ENCODE data around the gene TNS3.

TNS3 gene

DNA sequence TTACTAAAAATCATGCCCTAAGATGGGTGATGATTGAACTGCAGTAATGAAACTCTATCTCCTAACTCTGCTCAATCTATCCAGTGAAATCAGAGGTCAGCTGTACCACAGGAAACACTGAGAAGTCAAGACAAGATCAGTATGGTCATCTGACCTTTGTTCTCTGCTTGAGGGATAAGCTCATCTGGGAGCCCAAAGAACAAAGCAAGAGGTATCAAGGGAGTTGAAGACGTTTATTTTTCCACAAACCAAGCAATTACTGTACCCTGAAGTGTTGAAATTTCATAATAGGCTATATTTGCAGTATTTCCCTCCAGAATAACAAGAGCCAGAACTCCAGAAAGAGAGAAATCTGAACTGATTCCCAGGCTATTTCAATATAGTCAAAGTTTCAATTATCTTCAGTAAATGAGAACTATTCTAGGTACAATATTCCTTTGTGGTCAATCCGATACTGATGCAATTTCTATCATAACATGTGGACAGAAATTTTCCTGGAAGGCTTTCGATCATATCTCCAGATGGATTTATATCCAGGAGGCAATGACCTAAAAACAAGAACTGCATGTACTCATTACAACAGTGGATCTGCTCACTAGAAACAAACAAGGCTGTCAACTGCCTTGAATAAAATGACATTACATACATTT lies 345.3 kb downstream of the TNS3 start:
- DNase-seq (ENCODE audit: low spot score) = no peak

DNA sequence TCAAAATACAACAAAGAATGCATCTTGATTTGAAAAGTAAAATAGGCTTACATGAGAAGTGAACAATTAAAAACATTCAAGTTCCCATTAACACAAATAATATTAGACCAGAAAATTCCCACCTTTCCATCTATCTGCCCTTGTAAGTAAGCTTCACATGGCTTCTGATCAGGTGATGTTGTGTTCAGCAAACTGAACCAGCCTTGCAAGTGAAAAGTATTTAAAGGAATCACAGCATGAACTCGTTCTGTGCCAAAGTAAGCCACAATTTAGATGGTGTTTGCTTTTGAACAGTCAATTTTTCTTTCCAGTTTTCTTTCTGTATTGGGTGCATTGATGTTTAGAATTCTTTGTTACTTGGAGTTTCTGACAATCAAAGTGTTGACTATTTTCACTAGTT lies 347.9 kb downstream of the TNS3 start:
- no peak for DNase-seq (ENCODE audit: low spot score)

DNA sequence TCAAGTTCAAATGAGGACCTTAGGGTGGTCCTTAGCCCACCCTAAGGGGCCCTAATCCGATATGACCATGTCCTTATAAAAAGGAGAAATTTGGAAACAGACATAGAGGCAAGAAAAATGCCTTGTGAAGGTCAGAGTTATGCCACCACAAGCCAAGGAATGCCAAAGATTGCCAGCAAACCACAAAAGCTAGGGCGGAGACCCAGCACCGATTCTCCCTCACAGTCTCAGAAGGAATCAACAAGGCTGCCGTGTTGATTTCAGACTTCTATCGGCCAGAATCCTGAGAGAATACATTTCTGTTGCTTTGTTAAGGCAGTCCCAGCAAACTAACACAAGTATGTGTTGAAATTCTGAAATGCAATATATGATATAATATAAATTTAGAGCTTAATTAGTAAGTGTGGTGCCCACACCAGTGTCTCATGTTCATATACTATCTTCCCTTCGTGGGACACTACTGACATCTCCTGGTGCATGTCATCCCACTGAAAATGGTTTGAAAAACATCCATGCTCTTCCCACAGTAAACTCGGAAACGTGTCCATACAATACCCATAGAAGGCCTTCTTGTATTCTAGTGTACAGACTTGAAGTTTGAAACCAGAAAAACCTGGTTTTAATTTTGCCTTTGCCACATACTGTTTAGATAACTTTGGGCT lies 349.0 kb downstream of the TNS3 start:
- DNase-seq (ENCODE audit: low spot score) = no peak

DNA sequence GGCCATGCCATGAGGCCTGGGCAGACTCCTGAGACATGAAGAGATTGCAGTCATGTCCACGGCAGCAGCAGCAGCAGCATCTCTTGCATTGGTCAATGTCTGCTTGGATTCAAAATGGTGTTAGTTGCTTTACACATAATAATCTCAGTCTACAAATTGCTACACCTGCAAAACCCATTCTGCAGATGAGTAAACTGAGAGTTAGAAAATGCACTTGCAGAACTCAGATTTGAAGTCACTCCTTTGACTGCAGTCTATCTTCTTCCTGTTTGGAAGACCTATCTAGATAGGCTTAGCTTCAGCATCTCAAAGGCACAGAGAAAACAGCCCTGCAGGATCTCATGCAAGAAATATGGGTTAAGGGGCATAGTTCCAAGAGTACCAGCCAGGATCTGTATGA lies 350.3 kb downstream of the TNS3 start:
- DNase-seq (ENCODE audit: low spot score) = no peak

DNA sequence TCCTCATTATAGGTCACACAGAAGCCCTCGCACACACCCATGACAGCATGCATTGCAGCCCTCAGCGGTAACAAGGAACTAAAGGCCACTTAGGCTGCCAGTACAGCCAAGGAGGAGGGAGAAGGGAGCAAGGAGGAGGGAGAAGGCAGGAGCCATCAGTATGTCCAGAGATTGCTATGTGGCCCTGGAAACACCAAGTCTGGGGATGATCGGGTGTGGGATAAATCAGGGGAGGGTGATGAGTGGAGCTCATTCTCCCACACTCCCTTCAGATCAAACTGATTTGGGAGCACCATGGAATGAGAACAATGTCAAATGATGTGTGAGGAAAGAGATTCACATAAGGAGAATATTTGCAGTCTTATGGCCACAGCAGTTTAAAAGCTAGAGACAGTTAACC lies 350.9 kb downstream of the TNS3 start:
- no peak for DNase-seq (ENCODE audit: low spot score)

DNA sequence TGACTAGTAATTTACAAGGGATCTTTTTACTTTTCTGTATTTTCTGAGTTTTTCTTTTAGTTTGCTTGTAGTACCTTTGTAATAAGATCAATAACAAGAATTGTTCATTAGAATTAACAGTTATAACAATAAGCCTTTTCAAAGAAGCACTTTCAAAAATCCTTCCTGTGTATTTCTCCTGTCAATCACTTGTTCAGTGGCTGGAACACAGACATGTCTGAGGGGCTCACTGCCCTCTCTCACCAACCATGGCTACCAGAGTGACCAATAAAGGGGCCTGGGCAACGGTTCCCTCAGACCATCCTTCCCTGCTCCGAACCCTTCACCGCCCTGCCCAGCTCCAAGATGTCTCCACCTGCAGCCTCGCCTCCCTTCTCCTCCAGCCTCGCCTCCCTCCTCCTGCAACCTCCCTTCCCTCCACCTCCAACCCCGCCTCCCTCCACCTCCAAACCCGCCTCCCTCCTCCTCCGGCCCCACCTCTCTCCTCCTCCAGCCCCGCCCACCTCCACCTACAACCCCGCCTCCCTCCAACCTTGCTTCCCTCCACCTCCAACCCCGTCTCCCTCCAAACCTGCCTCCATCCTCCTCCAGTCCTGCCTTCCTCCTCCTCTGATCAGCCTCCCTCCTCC lies 353.4 kb downstream of the TNS3 start:
- DNase-seq (ENCODE audit: low spot score) = no peak

DNA sequence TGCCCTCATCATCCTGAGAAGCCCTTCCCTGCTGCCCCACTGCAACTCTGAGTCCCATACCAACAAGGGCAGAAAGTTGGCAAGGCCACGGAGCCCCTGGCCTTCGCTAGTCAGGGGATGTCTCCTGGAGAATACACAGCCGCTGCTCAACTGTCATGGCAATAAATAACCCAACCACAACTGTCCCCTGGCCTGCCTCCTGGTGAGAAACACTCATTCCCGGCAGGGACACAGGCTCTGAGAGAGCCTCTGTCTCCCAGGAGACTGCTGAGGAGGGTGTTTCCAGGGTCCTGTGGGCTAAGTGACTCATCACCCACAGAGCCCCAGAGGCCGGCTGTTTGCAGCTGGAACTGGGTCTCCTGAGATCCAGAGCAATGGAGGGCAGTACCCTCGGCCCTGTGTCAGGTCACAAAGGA lies 354.1 kb downstream of the TNS3 start:
- DNase-seq (ENCODE audit: low spot score) = peak; percentile 21

DNA sequence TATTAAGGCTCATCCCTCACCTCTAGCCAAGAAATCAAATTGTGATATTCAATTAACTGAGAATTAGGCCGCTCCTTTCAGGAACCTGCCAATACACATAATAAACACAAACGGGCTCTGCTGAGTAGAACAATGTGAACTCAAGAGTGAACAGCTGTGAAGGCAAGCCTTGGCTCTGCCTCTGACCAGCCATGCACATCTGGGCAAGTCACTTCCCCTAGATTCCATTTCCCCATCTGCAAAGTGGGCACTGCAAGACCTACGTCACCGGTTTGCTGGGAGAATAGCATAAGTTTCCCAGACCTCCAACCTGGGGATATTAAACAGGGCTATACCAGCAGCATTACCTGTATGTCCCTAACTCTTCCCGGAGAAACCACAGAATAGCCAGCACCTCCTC lies 355.2 kb downstream of the TNS3 start:
- DNase-seq (ENCODE audit: low spot score) = no peak

DNA sequence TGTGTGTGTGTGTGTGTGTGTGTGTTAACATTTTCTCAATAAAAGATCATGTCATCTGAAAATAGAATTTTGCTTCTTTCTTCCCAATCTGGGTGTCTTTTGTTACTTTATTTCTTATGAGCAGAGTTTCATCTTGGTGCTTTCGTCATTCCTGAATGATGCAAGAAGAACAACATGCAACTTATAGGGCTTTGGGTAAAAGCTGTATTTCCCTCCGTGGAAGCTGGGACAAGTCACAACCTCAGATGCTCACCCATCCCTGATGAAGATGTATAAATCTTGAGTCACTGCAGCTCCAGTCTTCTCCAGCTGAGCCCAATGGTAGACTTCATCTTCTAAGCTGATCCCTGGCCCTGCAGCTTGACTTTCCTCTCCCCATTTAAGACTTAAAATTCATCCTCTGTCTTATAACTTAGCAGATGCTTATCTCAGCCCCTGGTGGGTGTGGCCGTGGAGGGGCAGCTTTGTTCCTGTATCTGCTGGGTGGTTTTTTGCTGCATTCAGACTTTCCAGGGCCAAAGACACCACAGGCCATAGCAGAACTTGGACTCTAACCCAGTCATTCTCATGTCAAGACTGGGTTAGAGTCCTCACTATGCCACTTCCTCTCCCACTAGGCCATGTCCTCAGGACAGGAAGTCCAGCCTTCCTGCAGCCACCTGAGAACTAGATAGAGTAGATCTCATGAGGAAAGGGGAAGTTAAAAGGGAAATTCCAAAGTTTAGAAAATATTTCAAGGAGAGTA lies 356.4 kb downstream of the TNS3 start:
- no peak for DNase-seq (ENCODE audit: low spot score)

Measured in SK-N-DZ (cell line).